H9 (cell line): ENCODE data around the gene AGA. TPM values are rescaled to one million over a fixed set of nuclear protein-coding genes. Genes with fewer than 3 reads are reported as not detected.

ENCODE experiments used
- DNase-seq: peaks from one replicate; pipeline ENCODE4 v3.0.0-alpha.2; 2017
- H2AFZ ChIP-seq: one replicate; pipeline ENCODE4 v1.6.1; 2013; ENCODE audit warnings: mild to moderate bottlenecking, low read length, control low read depth, moderate library complexity
- H2AK5ac ChIP-seq: 2 replicates; pipeline ENCODE4 v1.6.1; 2013; ENCODE audit warnings: low read length, control low read depth, mixed read lengths; ENCODE audit not compliant: insufficient read length
- H2BK120ac ChIP-seq: one replicate; pipeline ENCODE4 v1.6.1; 2013; ENCODE audit warnings: low read depth, mild to moderate bottlenecking, low read length, control low read depth, inconsistent platforms; ENCODE audit not compliant: poor library complexity, severe bottlenecking
- H2BK12ac ChIP-seq: 2 replicates; pipeline ENCODE4 v1.6.1; 2013; ENCODE audit warnings: low read length, control low read depth, mixed read lengths, low read depth; ENCODE audit not compliant: insufficient read length
- H2BK15ac ChIP-seq: 2 replicates; pipeline ENCODE4 v1.6.1; 2013; ENCODE audit warnings: low read depth, low read length, control low read depth
- H2BK20ac ChIP-seq: one replicate; pipeline ENCODE4 v1.6.1; 2013; ENCODE audit warnings: low read depth, mild to moderate bottlenecking, low read length, control low read depth, inconsistent platforms; ENCODE audit not compliant: poor library complexity, severe bottlenecking
- H2BK5ac ChIP-seq: 2 replicates; pipeline ENCODE4 v1.6.1; 2013; ENCODE audit warnings: low read length, control low read depth, mixed read lengths; ENCODE audit not compliant: insufficient read length
- H3K14ac ChIP-seq: 2 replicates; pipeline ENCODE4 v1.6.1; 2013; ENCODE audit warnings: low read length, control low read depth; ENCODE audit not compliant: insufficient read depth
- H3K18ac ChIP-seq: 2 replicates; pipeline ENCODE4 v1.6.1; 2013; ENCODE audit warnings: low read depth, mild to moderate bottlenecking, mixed read lengths, low read length, control low read depth; ENCODE audit not compliant: insufficient read length
- H3K23ac ChIP-seq: 2 replicates; pipeline ENCODE4 v1.6.1; 2013; ENCODE audit warnings: low read length, control low read depth, mixed read lengths, low read depth; ENCODE audit not compliant: insufficient read length
- H3K23me2 ChIP-seq: 2 replicates; pipeline ENCODE4 v1.6.1; 2013; ENCODE audit warnings: low read depth, mild to moderate bottlenecking, mixed read lengths, low read length, control low read depth; ENCODE audit not compliant: insufficient read length, poor library complexity, severe bottlenecking
- H3K27ac ChIP-seq: 2 replicates; pipeline ENCODE4 v1.5.1; 2013; ENCODE audit warnings: low read length, control low read depth, mixed read lengths, low read depth; ENCODE audit not compliant: insufficient read length
- H3K27me3 ChIP-seq: 2 replicates; pipeline ENCODE4 v1.6.1; 2013; ENCODE audit warnings: low read length, control low read depth, inconsistent platforms; ENCODE audit not compliant: insufficient read depth
- H3K4ac ChIP-seq: 2 replicates; pipeline ENCODE4 v1.6.1; 2013; ENCODE audit warnings: low read depth, mild to moderate bottlenecking, control low read depth, inconsistent platforms, low read length, moderate library complexity
- H3K4me1 ChIP-seq: 2 replicates; pipeline ENCODE4 v1.6.1; 2013; ENCODE audit warnings: low read length, control low read depth, inconsistent platforms; ENCODE audit not compliant: insufficient read depth
- H3K4me2 ChIP-seq: 2 replicates; pipeline ENCODE4 v1.6.1; 2013; ENCODE audit warnings: low read length, control low read depth, mixed read lengths; ENCODE audit not compliant: insufficient read length, insufficient read depth
- H3K56ac ChIP-seq: 2 replicates; pipeline ENCODE4 v1.6.1; 2013; ENCODE audit warnings: low read depth, mild to moderate bottlenecking, mixed read lengths, low read length, control low read depth; ENCODE audit not compliant: insufficient read length
- H3K79me1 ChIP-seq: 2 replicates; pipeline ENCODE4 v1.6.1; 2013; ENCODE audit warnings: low read depth, mild to moderate bottlenecking, moderate library complexity, low read length, control low read depth, inconsistent platforms; ENCODE audit not compliant: insufficient read depth, poor library complexity, severe bottlenecking
- H3K79me2 ChIP-seq: 2 replicates; pipeline ENCODE4 v1.6.1; 2013; ENCODE audit warnings: low read length, control low read depth, inconsistent platforms; ENCODE audit not compliant: insufficient read depth
- H3K9ac ChIP-seq: 2 replicates; pipeline ENCODE4 v1.6.1; 2013; ENCODE audit warnings: low read length, control low read depth, mixed read lengths; ENCODE audit not compliant: insufficient read length; ENCODE audit errors: extremely low read depth
- H3K9me3 ChIP-seq: one replicate; pipeline ENCODE4 v1.6.1; 2013; ENCODE audit warnings: low read depth, low read length, inconsistent platforms; ENCODE audit not compliant: control insufficient read depth
- H3T11ph ChIP-seq: one replicate; pipeline ENCODE4 v1.6.1; 2013; ENCODE audit warnings: mild to moderate bottlenecking, low read length, control low read depth, inconsistent platforms
- H4K20me1 ChIP-seq: one replicate; pipeline ENCODE4 v1.6.1; 2013; ENCODE audit not compliant: control insufficient read depth, insufficient read length, insufficient read depth
- H4K5ac ChIP-seq: 2 replicates; pipeline ENCODE4 v1.6.1; 2013; ENCODE audit warnings: low read depth, mild to moderate bottlenecking, mixed read lengths, low read length, control low read depth; ENCODE audit not compliant: insufficient read length
- H4K8ac ChIP-seq: replicated peaks from 2 replicates; pipeline ENCODE4 v1.6.1; 2013; ENCODE audit warnings: low read length, control low read depth, mixed read lengths, low read depth; ENCODE audit not compliant: insufficient read length
- H4K91ac ChIP-seq: 2 replicates; pipeline ENCODE4 v1.6.1; 2013; ENCODE audit warnings: low read depth, mild to moderate bottlenecking, moderate library complexity, mixed read lengths, low read length, control low read depth; ENCODE audit not compliant: insufficient read length
- H3K27ac Mint-ChIP-seq, 3 experiments: 2 replicates in 2 of 3; 3 replicates in 1 of 3; pipeline ENCODE4 v1.8.0; 2020 to 2021; ENCODE audit warnings: mixed read lengths in 3 of 3, mild to moderate bottlenecking in 1 of 3, moderate library complexity in 1 of 3
- H3K27me3 Mint-ChIP-seq: 2 replicates; pipeline ENCODE4 v1.8.0; 2021; ENCODE audit warnings: low read depth, mild to moderate bottlenecking, moderate library complexity, mixed read lengths
- H3K36me3 Mint-ChIP-seq, 3 experiments: 2 replicates in 2 of 3; 3 replicates in 1 of 3; pipeline ENCODE4 v1.8.0; 2020 to 2021; ENCODE audit warnings: low read depth in 3 of 3, mixed read lengths in 3 of 3; ENCODE audit not compliant: insufficient read depth in 1 of 3
- H3K4me1 Mint-ChIP-seq, 2 experiments: 2 replicates each; pipeline ENCODE4 v1.8.0; 2020; ENCODE audit warnings: mixed read lengths in 2 of 2
- H3K4me3 Mint-ChIP-seq, 2 experiments: 2 replicates in 1 of 2; 3 replicates in 1 of 2; pipeline ENCODE4 v1.8.0; 2020 to 2021; ENCODE audit warnings: mild to moderate bottlenecking in 2 of 2, mixed read lengths in 2 of 2, moderate library complexity in 1 of 2
- H3K9me3 Mint-ChIP-seq, 2 experiments: 2 replicates in 1 of 2; 3 replicates in 1 of 2; pipeline ENCODE4 v1.8.0; 2020; ENCODE audit warnings: mild to moderate bottlenecking in 2 of 2, mixed read lengths in 2 of 2, moderate library complexity in 1 of 2
- CTCF ChIP-seq: fragments of 200-600 bp; sonication (generic); conservative IDR thresholded peaks from 3 replicates; pipeline ENCODE4 v1.8.0; 2021; ENCODE audit warnings: antibody characterized with exemption, mild to moderate bottlenecking
- WGBS: extraction: QIAGEN DNeasy Blood & Tissue Kit; methylation state at CpG from one replicate; pipeline ENCODE4 v1.1.7; 2013; ENCODE audit warnings: missing lambda C conversion rate, low lambda C conversion rate, mixed read lengths; ENCODE audit not compliant: insufficient read length; ENCODE audit errors: extremely low coverage; 5-methylcytosine and 5-hydroxymethylcytosine counted together
- total RNA-seq: library from RNA; stranded (reverse); gene quantifications from 2 replicates; pipeline ENCODE4 v1.2.1, GENCODE V29; 2021

AGA gene
- total RNA-seq, 1 experiment from 2014 or later, result 10.0 TPM

GRCh38 chr4:177461606-177462005 lies 19.4 kb upstream of the AGA start:
- H2BK12ac ChIP-seq, result no peak overlapping the region
- WGBS, result no CpG with 5 or more reads among the region's 5 CpGs
- no peak overlapping the region for H4K91ac ChIP-seq
- H3K4ac ChIP-seq, result no peak overlapping the region
- Mint-ChIP-seq H3K27me3 (no peaks in the 10 kb centered on the region), H3K4me3 (no peak overlapping the region), H3K4me1 (peaks cover 13% of the 10 kb centered on the region in 2 experiments), H3K9me3 (no peaks in the 10 kb centered on the region), H3K27ac (no peak overlapping the region), H3K36me3 (no peaks in the 10 kb centered on the region)
- no peak overlapping the region for H2BK5ac ChIP-seq
- no peak overlapping the region for H3K4me2 ChIP-seq
- TF ChIP-seq CTCF, result no peak
- no peaks in the 10 kb centered on the region for H3K79me2 ChIP-seq
- no peak overlapping the region for H3K27ac ChIP-seq
- no peaks in the 10 kb centered on the region for H3K4me1 ChIP-seq
- no peak overlapping the region for H3T11ph ChIP-seq
- H4K20me1 ChIP-seq, result no peaks in the 10 kb centered on the region
- H2AFZ ChIP-seq, result no peak overlapping the region
- DNase-seq, result no peak
- no peak overlapping the region for H3K56ac ChIP-seq
- no peak overlapping the region for H3K23ac ChIP-seq
- H3K27me3 ChIP-seq, result no peaks in the 10 kb centered on the region
- no peak overlapping the region for H2BK120ac ChIP-seq
- no peaks in the 10 kb centered on the region for H3K9me3 ChIP-seq
- no peak overlapping the region for H2BK15ac ChIP-seq
- H2BK20ac ChIP-seq, result no peak overlapping the region
- H4K5ac ChIP-seq, result no peak overlapping the region
- no peak overlapping the region for H3K18ac ChIP-seq
- H2AK5ac ChIP-seq, result no peak overlapping the region
- peaks cover 3% of the 10 kb centered on the region for H3K79me1 ChIP-seq
- no peak overlapping the region for H3K14ac ChIP-seq
- H4K8ac ChIP-seq, result no peak overlapping the region
- H3K9ac ChIP-seq, result no peak overlapping the region
- H3K23me2 ChIP-seq, result no peaks in the 10 kb centered on the region
